SJSA1 (cell line): ENCODE data around the gene JAKMIP1. TPM values are rescaled to one million over a fixed set of nuclear protein-coding genes. Genes with fewer than 3 reads are reported as not detected.

ENCODE experiments used
- DNase-seq, 2 experiments: peaks; one replicate each; pipeline ENCODE4 v3.0.0-alpha.2; 2015 to 2020; ENCODE audit warnings: low spot score in 2 of 2, low read depth in 1 of 2
- H3K27ac ChIP-seq: fragments of 250-450 bp; sonication (Bioruptor Pico); 2 replicates; pipeline ENCODE4 v1.5.1; 2020; ENCODE audit warnings: mild to moderate bottlenecking, moderate library complexity
- H3K27me3 ChIP-seq: fragments of 250-450 bp; sonication (Bioruptor Pico); replicated peaks from 2 replicates; pipeline ENCODE4 v1.5.1; 2020; ENCODE audit warnings: mild to moderate bottlenecking, moderate library complexity
- H3K36me3 ChIP-seq: fragments of 250-450 bp; sonication (Bioruptor Pico); 2 replicates; pipeline ENCODE4 v1.5.1; 2020; ENCODE audit warnings: mild to moderate bottlenecking
- H3K4me1 ChIP-seq: fragments of 250-450 bp; sonication (Bioruptor Pico); replicated peaks from 2 replicates; pipeline ENCODE4 v1.6.1; 2021; ENCODE audit warnings: mild to moderate bottlenecking
- H3K4me3 ChIP-seq: fragments of 250-450 bp; sonication (Bioruptor Pico); 2 replicates; pipeline ENCODE4 v1.5.1; 2020; ENCODE audit warnings: mild to moderate bottlenecking
- H3K9me3 ChIP-seq: fragments of 250-450 bp; sonication (Bioruptor Pico); replicated peaks from 2 replicates; pipeline ENCODE4 v1.5.1; 2020; ENCODE audit warnings: mild to moderate bottlenecking
- total RNA-seq: library from RNA; depleted of rRNA; stranded (reverse); fragments of >200 nt; shearing (Covaris generic); gene quantifications from 2 replicates; pipeline ENCODE4 v1.2.3, GENCODE V29; 2014

Gene JAKMIP1
- total RNA-seq, 1 experiment from 2014 or later: not detected

DNA sequence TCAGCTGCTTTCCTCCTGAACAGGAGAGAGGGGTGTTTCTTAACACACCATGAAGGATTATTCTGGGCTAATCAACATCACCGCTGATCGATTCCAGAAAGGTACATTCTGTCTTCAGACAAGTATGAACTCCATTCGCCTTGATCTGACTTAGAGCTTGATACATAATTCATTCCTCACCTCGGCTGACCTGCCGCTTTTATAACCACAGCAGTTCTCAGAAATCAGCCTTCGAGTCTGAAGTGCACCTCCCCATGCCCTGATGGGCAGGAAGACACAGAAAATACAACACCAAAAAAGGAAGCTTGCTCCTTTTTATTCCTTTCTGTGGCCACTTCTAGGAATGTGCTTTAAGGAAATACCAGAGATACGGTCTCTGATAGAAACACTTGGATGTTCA lies 85.7 kb downstream of the JAKMIP1 start:
- no peaks in the 10 kb centered on the region for H3K4me1 ChIP-seq
- H3K4me3 ChIP-seq: no peak overlapping the region
- H3K9me3 ChIP-seq: no peaks in the 10 kb centered on the region
- H3K27me3 ChIP-seq: no peaks in the 10 kb centered on the region
- H3K27ac ChIP-seq: no peak overlapping the region
- DNase-seq: no peak
- no peaks in the 10 kb centered on the region for H3K36me3 ChIP-seq

DNA sequence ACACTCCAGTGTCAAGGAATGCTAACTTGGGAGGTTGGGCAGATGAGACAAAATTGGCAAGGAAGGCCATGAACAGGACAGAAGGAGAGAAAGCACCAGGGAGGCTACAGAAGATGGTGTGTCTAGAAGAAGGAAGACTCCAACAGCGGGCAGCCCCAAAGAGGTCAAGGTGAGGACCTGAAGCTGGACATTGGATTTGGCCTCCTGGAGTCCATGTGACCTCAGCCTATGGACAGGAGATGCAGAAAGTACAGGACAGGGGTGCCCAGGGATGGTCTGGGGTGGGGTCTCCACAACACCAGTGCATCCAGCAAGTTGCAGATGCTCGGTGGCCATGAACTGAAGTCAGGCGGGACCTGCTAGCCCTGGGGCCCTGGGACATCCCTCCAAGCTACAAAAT lies 86.2 kb downstream of the JAKMIP1 start:
- H3K27ac ChIP-seq: no peak overlapping the region
- H3K9me3 ChIP-seq: no peaks in the 10 kb centered on the region
- no peak for DNase-seq
- H3K36me3 ChIP-seq: no peaks in the 10 kb centered on the region
- no peaks in the 10 kb centered on the region for H3K27me3 ChIP-seq
- H3K4me3 ChIP-seq: no peak overlapping the region
- no peaks in the 10 kb centered on the region for H3K4me1 ChIP-seq

DNA sequence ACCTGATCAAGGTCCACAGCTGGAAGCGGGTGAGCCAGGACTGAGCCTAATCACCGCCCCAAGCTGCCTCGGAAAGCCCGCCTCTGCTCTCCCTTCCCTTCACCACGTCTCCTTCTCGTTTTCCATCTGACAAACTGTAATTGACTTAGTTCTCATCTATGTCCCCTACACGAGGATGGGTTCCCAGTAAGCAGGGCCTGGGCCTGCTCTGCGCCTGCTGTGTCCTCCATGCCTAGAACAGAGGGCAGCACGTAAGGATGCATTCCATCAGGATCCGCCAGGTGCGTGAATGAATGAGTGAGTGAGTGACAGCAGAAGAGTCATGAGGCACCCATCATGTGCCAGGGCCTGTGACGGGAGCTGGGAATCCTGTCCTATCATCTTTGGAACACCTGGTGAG lies 86.7 kb downstream of the JAKMIP1 start:
- Histone ChIP-seq H3K4me3 (no peak overlapping the region), H3K27me3 (no peaks in the 10 kb centered on the region), H3K4me1 (no peaks in the 10 kb centered on the region), H3K9me3 (no peaks in the 10 kb centered on the region), H3K27ac (no peak overlapping the region), H3K36me3 (no peaks in the 10 kb centered on the region)
- DNase-seq: no peak

DNA sequence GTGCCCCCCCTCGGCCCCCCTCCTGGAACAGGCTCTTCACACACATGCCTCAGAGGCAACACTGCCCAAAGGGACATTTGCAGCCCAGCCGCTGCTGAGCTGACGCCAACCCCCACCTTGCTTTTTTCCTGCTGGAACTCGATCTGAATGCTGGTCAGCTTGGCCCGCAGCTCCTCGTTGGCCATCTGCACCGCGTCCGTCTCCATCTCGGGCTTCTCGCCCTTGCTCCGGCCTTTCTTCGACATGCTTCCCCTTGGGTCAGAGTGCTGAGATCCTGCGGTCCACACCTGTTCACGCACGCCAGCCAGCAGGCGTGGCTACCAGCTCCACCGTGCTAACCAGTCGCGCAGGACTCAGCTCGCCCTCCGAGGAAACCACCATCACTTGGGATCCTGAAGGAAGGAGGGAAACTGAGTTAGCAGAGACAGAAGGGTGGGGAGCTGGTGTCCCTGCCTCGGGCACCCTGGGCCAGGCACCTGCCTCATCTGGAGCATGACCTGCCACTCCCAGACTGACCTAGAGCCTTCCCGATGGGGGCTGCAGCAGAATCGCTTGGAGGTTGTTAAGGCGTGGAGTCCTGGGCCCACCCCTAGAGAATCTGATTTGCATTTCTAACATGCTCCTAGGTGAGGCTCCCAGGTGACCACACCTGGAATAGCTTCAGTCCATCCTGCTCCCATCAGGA lies 87.6 kb downstream of the JAKMIP1 start:
- no peaks in the 10 kb centered on the region for H3K4me1 ChIP-seq

DNA sequence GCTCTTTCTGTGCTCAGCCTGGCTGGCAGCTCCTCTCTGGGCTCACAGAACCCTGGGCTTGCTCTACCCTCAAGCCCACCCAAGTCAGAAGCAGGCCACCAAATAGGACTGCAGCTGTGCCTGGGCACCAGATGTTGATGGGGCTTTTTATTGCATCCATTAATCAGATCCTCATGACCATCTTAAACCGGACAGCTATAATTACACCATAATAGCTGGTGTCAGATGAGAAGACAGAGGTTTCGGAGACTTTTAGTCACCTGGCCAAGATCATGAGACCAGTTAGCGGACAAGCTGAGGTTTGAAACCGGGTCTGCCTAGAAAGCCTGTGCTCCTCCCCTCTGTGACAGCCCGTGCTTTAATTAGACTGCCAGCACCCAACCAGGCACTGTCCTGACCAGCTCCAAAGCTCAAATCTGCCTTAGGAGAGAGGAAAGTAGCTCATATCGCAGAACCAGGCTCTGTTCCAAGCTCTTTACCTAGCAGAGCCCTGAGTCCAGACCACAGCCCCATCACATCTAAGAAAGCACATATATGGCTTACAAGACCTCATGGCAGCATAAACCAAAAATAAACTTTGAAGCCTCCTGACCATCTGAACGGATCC lies 88.9 kb downstream of the JAKMIP1 start:
- no peak for DNase-seq
- no peak overlapping the region for H3K4me3 ChIP-seq
- H3K9me3 ChIP-seq: no peaks in the 10 kb centered on the region
- no peak overlapping the region for H3K27ac ChIP-seq
- no peaks in the 10 kb centered on the region for H3K36me3 ChIP-seq
- no peaks in the 10 kb centered on the region for H3K27me3 ChIP-seq
- no peaks in the 10 kb centered on the region for H3K4me1 ChIP-seq

More for the DNA sequence above, 87.6 kb downstream of the JAKMIP1 start:
- Histone ChIP-seq H3K27me3 (no peaks in the 10 kb centered on the region), H3K4me3 (no peak overlapping the region), H3K27ac (no peak overlapping the region), H3K9me3 (no peaks in the 10 kb centered on the region), H3K36me3 (no peaks in the 10 kb centered on the region)
- DNase-seq: no peak

DNA sequence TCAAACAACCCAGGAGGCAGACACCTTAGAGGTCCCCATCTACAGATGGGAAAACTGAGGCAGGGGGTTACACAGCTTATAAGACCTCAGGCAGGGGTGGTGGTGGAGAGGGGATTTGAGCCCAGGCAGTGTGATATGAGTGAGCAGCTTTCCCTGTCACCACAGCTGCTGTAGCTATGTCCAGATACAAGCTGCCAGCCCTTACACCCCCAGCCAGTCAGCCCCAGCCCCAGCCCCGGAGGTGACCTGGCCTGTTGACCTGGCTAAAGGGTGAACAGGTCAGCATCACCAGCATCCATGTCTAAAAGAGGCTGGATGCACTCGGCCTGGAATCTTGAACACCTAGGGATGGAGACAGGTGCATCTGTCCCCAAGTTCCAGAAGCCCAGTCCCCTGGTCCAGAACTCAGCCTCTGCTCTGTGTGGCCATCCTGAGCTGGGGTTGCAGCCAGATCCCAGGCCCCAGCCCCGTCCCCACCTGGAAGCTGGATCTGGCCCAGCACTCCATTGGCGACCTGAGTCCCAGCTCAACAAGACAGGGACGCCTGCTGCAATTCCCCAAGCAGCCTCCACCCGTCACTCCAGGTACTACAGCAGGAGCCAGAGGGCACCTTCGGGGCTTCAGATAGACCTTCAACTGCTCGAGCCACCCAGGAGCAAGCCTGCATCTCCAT lies 89.5 kb downstream of the JAKMIP1 start:
- Histone ChIP-seq H3K36me3 (no peaks in the 10 kb centered on the region), H3K27ac (no peak overlapping the region), H3K4me1 (no peaks in the 10 kb centered on the region), H3K27me3 (no peaks in the 10 kb centered on the region), H3K9me3 (no peaks in the 10 kb centered on the region), H3K4me3 (no peak overlapping the region)
- DNase-seq: no peak

DNA sequence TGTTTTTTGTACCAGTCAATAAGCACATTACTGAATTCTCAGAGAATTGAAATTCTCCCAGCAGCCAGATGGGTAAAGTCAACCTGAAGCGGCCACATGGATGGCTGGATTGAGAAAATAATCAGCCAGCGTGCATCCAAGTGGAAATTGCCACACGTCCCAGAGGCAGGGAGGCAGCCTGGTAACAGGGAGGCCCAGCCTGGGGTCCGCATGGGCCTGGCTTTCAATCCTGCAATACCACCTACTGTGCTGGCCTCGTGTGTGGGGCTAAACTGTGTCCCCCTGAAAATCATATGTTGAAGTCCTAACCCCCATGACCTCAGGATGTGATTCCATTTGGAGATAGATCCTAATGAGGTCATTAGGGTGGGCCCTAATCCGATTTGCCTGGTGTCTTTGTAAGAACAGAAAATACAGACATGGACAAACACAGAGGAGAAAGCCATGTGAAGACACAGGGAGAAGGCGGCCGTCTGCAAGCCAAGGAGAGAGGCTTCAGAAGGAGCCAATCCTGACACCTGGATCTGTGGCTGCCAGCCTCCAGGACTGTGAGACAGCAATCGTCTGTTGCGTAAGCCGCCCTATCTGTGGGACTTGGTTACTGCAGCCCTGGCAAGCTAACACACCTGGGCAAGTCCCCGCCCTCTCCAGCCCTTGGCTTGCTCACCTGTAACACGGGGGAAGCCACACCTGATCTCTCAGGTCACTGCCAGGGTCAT lies 90.3 kb downstream of the JAKMIP1 start:
- Histone ChIP-seq H3K27ac (no peak overlapping the region), H3K9me3 (no peaks in the 10 kb centered on the region), H3K36me3 (no peaks in the 10 kb centered on the region), H3K27me3 (no peaks in the 10 kb centered on the region), H3K4me3 (no peak overlapping the region), H3K4me1 (no peaks in the 10 kb centered on the region)
- no peak for DNase-seq

DNA sequence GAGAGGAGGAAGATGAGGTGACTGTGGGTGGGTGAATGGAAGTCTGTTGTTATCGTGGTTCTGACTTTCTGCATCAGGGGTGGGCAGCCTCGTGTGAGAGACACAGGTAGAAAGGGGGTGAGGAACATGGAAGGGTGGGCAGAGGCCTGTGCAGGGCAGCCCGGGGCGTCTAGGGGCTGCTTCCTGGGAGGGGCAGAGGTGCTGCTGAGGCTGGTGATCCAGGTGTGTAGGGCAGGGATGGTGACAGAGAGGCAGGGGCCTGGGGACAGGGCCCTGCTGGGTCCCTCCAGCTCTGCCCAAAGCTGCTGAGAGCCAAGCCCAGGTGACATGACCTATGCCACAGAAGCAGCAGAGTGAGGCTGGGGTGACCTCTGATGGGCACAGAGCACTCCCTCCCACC lies 92.5 kb downstream of the JAKMIP1 start:
- Histone ChIP-seq H3K27me3 (no peaks in the 10 kb centered on the region), H3K36me3 (no peaks in the 10 kb centered on the region), H3K4me3 (no peak overlapping the region), H3K9me3 (no peaks in the 10 kb centered on the region), H3K4me1 (no peaks in the 10 kb centered on the region), H3K27ac (no peak overlapping the region)
- DNase-seq: no peak

DNA sequence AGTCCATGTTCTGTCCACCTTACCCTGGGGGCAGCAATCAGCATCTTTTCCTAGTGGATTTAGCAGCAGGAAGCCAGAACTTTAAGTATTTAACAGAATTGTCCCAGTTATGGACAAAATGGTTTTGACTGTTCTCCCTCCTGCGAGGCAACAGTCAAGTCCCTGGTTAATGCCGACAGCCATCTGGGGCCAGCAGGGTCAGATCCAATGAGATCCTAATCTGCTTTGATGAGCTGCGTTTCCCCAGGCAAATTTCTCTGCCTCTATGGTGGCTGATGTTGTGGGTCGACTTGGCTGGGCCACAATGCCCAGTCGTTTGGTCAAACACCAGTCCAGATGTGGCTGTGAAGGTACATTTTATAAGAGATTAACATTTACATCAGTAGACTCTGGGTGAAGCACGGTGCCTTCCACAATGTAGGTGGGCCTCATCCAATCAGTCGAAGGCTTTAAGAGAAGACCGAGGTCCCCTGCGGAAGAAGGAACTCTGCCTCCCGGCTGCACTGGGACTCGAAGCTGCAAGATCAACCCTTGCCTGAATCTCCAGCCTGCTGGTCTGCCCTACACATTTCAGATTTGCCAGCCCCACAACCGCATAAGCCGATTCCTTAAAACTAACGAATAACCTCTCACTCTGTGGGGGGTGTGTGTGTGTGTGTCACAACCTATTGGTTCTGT lies 93.1 kb downstream of the JAKMIP1 start:
- Histone ChIP-seq H3K36me3 (no peaks in the 10 kb centered on the region), H3K27me3 (no peaks in the 10 kb centered on the region), H3K9me3 (no peaks in the 10 kb centered on the region), H3K4me3 (no peak overlapping the region), H3K27ac (no peak overlapping the region), H3K4me1 (no peaks in the 10 kb centered on the region)
- no peak for DNase-seq

DNA sequence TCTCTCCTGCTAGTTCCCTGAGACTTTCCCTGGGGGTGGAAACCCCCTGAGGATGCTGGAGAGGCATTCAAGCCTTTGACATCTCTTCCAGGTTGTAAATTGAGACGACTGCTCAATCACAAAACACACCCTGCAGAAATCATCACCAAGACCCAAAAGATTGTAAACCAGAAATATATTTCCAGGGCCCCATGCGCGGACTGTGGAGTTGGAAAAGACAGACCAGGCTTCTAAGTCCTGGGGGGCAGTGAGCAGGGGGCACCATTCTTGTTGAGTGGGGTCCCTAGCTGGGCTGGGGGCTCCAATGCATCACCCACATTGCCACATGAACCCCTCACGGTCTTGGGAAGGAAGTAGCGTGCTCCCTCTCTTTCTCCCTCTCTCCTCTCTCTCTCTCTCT lies 94.2 kb downstream of the JAKMIP1 start:
- DNase-seq: no peak

DNA sequence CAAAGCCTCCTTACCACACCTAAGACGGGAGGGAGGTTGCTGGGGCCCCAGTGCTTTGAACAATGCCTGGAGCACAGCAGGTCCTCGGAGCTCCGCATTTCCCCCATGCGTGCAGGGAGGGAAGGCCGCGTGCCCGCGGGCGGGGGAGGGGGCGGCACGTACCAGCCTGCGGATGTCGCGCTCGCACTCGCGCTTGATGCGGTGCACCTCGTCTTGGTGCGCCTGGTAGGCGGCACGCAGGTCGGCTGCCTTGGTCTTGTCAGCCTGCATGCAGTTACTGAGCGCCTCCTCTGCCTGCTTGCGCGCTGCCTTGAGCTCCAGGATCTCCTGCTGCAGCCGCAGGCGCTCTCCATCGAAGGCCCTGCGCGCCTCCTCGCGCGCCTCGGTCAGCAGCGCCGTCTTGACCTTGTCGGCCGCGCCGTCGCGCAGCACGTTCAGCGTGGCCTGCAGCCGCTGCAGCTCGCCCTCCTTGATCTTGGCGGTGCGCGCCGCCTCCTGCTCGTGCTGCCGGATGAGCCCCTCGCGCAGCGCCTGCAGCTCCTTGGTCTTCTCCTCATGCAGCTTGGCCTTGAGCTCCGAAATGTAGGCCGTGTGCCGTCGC lies 94.9 kb downstream of the JAKMIP1 start:
- no peak overlapping the region for H3K27ac ChIP-seq
- DNase-seq: no peak
- H3K4me3 ChIP-seq: no peak overlapping the region
- no peaks in the 10 kb centered on the region for H3K9me3 ChIP-seq
- H3K4me1 ChIP-seq: no peaks in the 10 kb centered on the region
- H3K36me3 ChIP-seq: no peaks in the 10 kb centered on the region
- H3K27me3 ChIP-seq: no peaks in the 10 kb centered on the region

More for the DNA sequence above, 94.2 kb downstream of the JAKMIP1 start:
- no peaks in the 10 kb centered on the region for H3K4me1 ChIP-seq
- no peaks in the 10 kb centered on the region for H3K36me3 ChIP-seq
- no peaks in the 10 kb centered on the region for H3K9me3 ChIP-seq
- H3K27ac ChIP-seq: no peak overlapping the region
- no peaks in the 10 kb centered on the region for H3K27me3 ChIP-seq
- no peak overlapping the region for H3K4me3 ChIP-seq

DNA sequence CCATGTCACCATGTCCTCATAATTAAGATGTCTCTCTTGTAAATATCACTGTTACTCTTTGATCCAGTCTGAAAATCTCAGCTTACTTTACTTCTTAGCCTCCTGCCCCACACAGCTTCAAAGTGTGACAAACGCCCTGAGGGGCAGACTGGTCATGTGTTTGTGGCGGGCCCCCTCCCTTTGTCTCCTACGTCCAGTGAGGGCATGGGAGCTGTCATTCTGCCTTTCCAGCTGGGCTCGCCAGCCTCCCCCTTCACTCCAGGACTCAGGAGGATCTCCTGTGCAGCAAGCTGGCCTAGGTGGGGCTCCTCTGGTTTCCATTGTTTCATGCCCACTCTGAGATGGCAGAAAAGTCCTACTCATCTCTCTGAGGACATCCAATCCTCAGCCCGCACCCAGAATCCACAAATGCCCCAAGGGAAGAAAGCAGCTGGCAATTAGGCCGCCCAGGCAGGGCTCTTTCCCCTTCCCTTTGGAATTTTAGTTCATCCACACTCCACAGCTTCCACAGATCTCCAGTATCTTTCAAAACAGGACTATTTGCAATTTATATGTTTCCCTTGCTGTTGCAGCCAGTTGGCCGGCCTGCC lies 95.7 kb downstream of the JAKMIP1 start:
- H3K4me3 ChIP-seq: no peak overlapping the region
- no peaks in the 10 kb centered on the region for H3K36me3 ChIP-seq
- H3K27me3 ChIP-seq: no peaks in the 10 kb centered on the region
- H3K4me1 ChIP-seq: no peaks in the 10 kb centered on the region
- no peak for DNase-seq
- H3K27ac ChIP-seq: no peak overlapping the region
- no peaks in the 10 kb centered on the region for H3K9me3 ChIP-seq

DNA sequence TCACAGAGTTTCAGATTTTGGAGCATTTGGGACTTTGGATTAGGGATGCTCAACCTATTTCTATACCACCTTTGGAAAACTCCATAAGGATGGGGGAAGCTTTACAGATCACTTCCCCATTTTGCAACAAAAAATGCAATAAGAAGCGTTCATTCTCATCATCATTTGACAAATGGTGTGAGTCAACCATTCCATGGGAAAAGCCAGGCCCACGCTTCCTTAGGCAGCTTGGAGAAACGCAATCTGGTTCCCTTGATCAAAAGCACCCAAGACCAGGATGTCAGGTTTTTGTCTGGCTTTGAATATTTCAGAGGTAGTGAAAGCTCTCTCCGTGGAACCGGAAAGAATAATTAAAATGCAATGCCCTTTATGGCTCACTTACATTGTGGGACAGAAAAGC lies 102.8 kb downstream of the JAKMIP1 start:
- Histone ChIP-seq H3K4me1 (no peaks in the 10 kb centered on the region), H3K36me3 (no peaks in the 10 kb centered on the region), H3K4me3 (no peak overlapping the region), H3K9me3 (no peaks in the 10 kb centered on the region), H3K27ac (no peak overlapping the region), H3K27me3 (no peaks in the 10 kb centered on the region)
- no peak for DNase-seq
